ENCODE measurements around the gene RNF166. TPM values are rescaled to one million over a fixed set of nuclear protein-coding genes. Genes with fewer than 3 reads are reported as not detected.

RNF166 gene
- total RNA-seq, 1 experiment from 2014 or later: 26.5 TPM

DNA sequence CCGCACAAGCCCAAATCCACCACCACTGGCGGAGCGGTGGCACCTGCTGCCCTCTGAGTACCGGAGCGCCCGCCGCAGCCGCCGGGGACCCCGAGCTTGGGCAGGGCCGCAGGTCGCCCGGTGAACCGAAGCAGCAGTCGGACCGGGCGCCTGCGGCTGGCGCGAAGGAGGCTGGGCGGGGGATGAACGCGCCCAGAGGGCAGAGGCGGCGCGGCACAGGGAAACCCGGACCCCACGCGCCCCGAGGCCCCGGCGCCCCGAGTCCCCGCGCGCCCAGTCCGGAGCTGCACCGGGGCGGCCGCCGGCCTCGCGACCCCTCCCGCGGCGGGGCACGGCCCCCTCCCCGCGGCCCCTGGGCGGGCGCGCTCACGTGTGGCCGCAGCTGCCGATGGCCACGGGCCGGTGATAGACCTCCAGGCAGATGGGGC is 393 bp downstream of the RNF166 start:
- no peak overlapping the region for H2BK20ac ChIP-seq (ENCODE audit: low read depth, low read length, poor library complexity, severe bottlenecking)
- no peaks in the 10 kb centered on the region for H3K27me3 ChIP-seq (ENCODE audit: insufficient read depth, low read length)
- H2BK120ac ChIP-seq (ENCODE audit: low read depth, low read length, poor library complexity, severe bottlenecking): no peak overlapping the region
- H3K23ac ChIP-seq (ENCODE audit: insufficient read length, low read depth, low read length): no peak overlapping the region
- no peak overlapping the region for H4K5ac ChIP-seq (ENCODE audit: insufficient read length, low read depth, low read length)
- no peak overlapping the region for H3K56ac ChIP-seq (ENCODE audit: insufficient read length, low read depth, low read length)
- H3K9me3 ChIP-seq (ENCODE audit: control insufficient read depth, low read depth, low read length): no peaks in the 10 kb centered on the region
- H2BK12ac ChIP-seq (ENCODE audit: insufficient read length, low read depth, low read length): no peak overlapping the region
- Mint-ChIP-seq H3K4me1 (peaks cover 16 to 17% of the 10 kb centered on the region in 2 experiments), H3K27me3 (ENCODE audit: low read depth) (no peaks in the 10 kb centered on the region), H3K36me3 (ENCODE audit: insufficient read depth in 1 of 3, low read depth in 3 of 3) (peaks cover 0 to 4% (median 2%) of the 10 kb centered on the region in 3 experiments; a peak in 3 of 7 replicates), H3K9me3 (no peaks in the 10 kb centered on the region; a peak in 1 of 5 replicates), H3K4me3 (peak overlapping the region; percentile 83 to 89), H3K27ac (no peak overlapping the region)
- WGBS (ENCODE audit: extremely low coverage, insufficient read length, low lambda C conversion rate): no CpG with 5 or more reads among the region's 57 CpGs
- no peak for DNase-seq
- H2AFZ ChIP-seq (ENCODE audit: low read length): no peak overlapping the region
- no peak overlapping the region for H3K27ac ChIP-seq (ENCODE audit: insufficient read length, low read depth, low read length)
- H4K91ac ChIP-seq (ENCODE audit: insufficient read length, low read depth, low read length): no peak overlapping the region
- peak overlapping the region; percentile 34 for H3K9ac ChIP-seq (ENCODE audit: extremely low read depth, insufficient read length, low read length)
- no peaks in the 10 kb centered on the region for H4K20me1 ChIP-seq (ENCODE audit: control insufficient read depth, insufficient read depth, insufficient read length)
- H3K4me1 ChIP-seq (ENCODE audit: insufficient read depth, low read length): peaks cover 4% of the 10 kb centered on the region; the same call in 1 of the 2 replicates
- no peak overlapping the region for H4K8ac ChIP-seq (replicated peaks; ENCODE audit: insufficient read length, low read depth, low read length)
- no peak overlapping the region for H3K4ac ChIP-seq (ENCODE audit: low read depth, low read length)
- H3K14ac ChIP-seq (ENCODE audit: insufficient read depth, low read length): no peak overlapping the region
- H3K4me2 ChIP-seq (ENCODE audit: insufficient read depth, insufficient read length, low read length): peak overlapping the region; percentile 52
- no peak overlapping the region for H2BK5ac ChIP-seq (ENCODE audit: insufficient read length, low read length)
- peaks cover 3% of the 10 kb centered on the region; the same call in 1 of the 2 replicates for H3K79me2 ChIP-seq (ENCODE audit: insufficient read depth, low read length)
- TF ChIP-seq, protein P1, sequence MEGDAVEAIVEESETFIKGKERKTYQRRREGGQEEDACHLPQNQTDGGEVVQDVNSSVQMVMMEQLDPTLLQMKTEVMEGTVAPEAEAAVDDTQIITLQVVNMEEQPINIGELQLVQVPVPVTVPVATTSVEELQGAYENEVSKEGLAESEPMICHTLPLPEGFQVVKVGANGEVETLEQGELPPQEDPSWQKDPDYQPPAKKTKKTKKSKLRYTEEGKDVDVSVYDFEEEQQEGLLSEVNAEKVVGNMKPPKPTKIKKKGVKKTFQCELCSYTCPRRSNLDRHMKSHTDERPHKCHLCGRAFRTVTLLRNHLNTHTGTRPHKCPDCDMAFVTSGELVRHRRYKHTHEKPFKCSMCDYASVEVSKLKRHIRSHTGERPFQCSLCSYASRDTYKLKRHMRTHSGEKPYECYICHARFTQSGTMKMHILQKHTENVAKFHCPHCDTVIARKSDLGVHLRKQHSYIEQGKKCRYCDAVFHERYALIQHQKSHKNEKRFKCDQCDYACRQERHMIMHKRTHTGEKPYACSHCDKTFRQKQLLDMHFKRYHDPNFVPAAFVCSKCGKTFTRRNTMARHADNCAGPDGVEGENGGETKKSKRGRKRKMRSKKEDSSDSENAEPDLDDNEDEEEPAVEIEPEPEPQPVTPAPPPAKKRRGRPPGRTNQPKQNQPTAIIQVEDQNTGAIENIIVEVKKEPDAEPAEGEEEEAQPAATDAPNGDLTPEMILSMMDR (conservative IDR thresholded peaks at IDR 0.05): no peak
- no peak overlapping the region for H3T11ph ChIP-seq (ENCODE audit: low read length)
- no peak overlapping the region for H2BK15ac ChIP-seq (ENCODE audit: low read depth, low read length)
- no peak overlapping the region for H3K18ac ChIP-seq (ENCODE audit: insufficient read length, low read depth, low read length)
- no peak overlapping the region for H2AK5ac ChIP-seq (ENCODE audit: insufficient read length, low read length)
- peaks cover 7% of the 10 kb centered on the region for H3K79me1 ChIP-seq (ENCODE audit: insufficient read depth, low read depth, low read length, poor library complexity, severe bottlenecking)
- H3K23me2 ChIP-seq (ENCODE audit: insufficient read length, low read depth, low read length, poor library complexity, severe bottlenecking): peaks cover 6% of the 10 kb centered on the region

Data from H9 (cell line).